GM03348 (cell line): ENCODE data around the gene SYF2.
"Not testable (repeated sequence)": the region's sequence is repeated elsewhere in the genome, so short reads cannot be mapped to it uniquely, and the experiment has no call there.

Source experiments
- DNase-seq: peaks from one replicate; pipeline ENCODE4 v3.0.0; 2012; ENCODE audit warnings: low spot score

Gene SYF2

GRCh38 chr1:25232027-25232865 is at the start of gene SYF2:
SYF2 (minus strand) TSS chr1:25232502; CDS start chr1:25232467, 35 bp downstream.
- DNase-seq = peak; percentile 95

DNA sequence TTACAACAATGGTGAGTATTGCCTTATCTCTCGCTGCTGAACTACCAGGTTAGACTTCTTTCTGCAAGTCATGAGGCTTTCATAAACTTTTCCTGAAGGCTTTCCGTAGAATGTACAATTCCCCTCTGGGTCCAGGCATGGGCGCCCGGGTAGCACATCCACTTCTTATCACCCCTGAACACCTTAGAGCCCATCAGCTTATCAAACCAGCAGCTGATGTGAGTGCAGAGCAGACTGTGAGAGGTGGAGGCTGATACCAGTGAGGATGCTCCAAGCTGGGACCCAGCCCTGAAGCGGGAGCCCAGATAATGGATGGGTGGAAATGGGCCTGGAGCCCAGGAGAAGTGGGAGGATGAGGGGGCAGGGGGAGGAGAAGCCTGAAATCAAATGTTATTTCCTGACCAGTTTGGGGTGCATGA is 47.4 kb upstream of the SYF2 start:
- not testable (repeated sequence) for DNase-seq

DNA sequence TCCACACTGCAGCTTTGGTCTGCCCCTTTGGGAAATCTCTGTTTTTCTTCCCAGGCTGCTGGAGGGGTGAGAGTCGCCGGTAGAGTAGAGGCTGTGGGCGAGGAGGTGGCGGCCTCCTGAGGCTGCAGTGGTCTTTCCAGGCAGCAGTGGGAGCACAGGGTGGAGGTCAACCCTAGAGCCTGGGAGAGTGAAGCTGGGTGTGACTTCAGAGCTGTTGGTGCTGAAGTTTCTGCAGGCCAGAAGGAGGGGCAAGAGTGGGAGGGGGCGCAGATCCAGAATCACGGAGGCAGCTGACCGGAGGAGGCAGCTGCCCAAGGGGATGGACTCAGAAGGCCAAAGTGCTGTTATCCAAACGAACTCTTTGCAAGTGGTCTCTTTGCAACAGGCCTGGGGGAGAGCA is 46.5 kb upstream of the SYF2 start:
- not testable (repeated sequence) for DNase-seq

GRCh38 chr1:25278358-25278757 is 46.1 kb upstream of the SYF2 start:
- DNase-seq = not testable (repeated sequence)

GRCh38 chr1:25277295-25277694 is 45.0 kb upstream of the SYF2 start:
- not testable (repeated sequence) for DNase-seq

GRCh38 chr1:25275648-25276047 is 43.3 kb upstream of the SYF2 start:
- DNase-seq = not testable (repeated sequence)

GRCh38 chr1:25272238-25272637 is 39.9 kb upstream of the SYF2 start, which contains the start of gene RHD:
RHD (plus strand) TSS chr1:25272509; CDS start chr1:25272548, 39 bp downstream.
- DNase-seq = not testable (repeated sequence)

- DNase-seq = not testable (repeated sequence)
These were observed 36.0 kb upstream of the SYF2 start for GRCh38 chr1:25268143-25268760.

GRCh38 chr1:25267288-25268142 is 35.2 kb upstream of the SYF2 start:
- peak; percentile 36 for DNase-seq

DNA sequence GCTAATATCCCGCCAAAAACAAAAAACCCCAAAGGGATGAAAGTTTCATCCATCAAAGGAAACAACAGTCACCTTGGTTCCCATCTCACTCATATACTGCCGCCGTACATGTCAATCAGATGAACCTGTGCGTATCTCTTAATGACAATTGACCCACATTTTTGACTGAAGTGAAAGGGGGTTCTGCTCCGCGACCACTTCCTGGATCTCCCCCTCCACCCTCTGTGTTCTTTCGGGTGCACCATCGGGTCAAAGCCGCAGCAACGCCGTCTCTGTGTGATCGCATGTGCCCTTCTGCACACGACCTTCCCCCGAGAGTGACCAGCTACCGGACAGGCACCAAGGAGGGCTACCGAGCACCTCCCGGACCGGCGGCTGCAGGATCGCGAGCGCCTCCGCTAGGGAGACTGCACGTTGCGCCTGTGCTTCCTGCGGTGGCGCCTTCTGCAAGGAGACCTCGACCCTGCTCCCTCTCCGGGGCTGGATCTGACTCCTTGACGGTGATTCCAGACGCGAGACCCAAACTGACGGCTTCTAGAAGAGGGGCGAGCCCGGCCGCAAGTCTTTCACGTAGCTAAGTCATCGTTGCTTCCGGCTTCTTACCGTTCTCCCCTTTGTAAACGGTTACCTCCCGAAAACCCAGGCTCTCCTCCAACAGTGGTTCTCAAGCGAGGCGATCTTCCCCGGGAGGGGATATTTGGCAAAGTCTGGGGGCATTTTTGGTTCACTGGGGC is 34.4 kb upstream of the SYF2 start:
- not testable (repeated sequence) for DNase-seq

- DNase-seq = not testable (repeated sequence)
These were observed 28.0 kb upstream of the SYF2 start for GRCh38 chr1:25260336-25260735.

- DNase-seq = not testable (repeated sequence)
These were observed 27.5 kb upstream of the SYF2 start for GRCh38 chr1:25259813-25260212.

DNA sequence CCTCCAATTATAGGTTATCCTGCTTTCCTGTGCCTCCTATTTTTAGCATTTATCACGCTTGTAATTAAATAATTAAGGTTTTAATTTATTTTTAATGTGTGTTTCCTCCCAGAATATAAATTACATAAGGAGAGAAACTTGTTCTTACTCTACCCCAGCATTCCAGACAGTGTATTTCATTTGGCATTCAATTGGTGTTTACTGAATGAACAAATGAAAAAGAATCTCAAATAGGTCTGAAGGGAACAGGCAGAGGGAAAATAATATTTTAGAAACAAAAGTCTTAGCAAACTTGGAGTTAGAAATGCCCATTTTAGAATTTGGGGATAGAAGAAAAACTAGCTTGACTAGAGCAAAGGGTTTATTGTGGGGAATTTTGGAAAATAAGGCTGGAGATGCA is 24.9 kb upstream of the SYF2 start:
- peak; percentile 52 for DNase-seq

GRCh38 chr1:25256578-25256965 is 24.3 kb upstream of the SYF2 start:
- no peak for DNase-seq

DNA sequence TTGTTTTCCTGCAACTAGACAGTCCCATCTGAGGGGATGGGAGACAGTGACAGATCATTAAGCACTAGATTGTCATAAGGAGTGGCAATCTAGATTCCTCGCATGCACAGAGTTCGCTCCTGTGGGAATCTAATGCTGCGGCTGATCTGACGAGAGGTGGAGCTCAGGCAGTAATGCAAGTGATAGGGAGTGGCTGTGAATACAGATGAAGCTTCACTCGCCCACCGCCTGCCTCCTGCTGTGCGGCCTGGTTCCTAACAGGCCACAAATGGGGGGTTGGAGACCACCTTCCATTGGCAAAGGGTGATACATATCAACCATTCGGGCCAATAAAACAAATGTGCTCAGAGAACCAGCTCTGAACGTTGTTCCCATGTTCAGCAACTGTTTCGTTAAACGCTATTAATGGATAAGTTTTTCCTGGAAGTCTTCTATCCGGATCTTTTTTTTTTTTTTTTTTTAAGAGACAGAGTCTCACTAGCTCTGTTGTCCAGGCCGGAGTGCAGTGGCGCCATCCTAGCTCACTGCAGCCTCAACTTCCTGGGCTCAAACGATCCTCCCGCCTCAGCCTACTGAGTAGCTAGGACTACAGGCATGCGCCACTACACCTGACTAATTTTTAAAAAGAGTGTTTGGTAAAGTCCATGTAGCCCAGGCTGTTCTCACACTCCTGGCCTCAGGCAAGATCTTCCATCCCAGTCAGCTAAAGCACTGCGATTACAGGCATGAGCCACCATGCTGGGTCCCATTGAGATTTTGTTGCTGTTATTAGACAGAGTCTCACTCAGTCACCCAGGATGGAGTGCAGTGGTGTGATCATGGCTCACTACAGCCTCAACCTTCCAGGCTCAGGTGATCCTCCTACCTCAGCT is 23.6 kb upstream of the SYF2 start:
- no peak for DNase-seq

GRCh38 chr1:25253911-25254310 is 21.6 kb upstream of the SYF2 start:
- DNase-seq = peak; percentile 37

DNA sequence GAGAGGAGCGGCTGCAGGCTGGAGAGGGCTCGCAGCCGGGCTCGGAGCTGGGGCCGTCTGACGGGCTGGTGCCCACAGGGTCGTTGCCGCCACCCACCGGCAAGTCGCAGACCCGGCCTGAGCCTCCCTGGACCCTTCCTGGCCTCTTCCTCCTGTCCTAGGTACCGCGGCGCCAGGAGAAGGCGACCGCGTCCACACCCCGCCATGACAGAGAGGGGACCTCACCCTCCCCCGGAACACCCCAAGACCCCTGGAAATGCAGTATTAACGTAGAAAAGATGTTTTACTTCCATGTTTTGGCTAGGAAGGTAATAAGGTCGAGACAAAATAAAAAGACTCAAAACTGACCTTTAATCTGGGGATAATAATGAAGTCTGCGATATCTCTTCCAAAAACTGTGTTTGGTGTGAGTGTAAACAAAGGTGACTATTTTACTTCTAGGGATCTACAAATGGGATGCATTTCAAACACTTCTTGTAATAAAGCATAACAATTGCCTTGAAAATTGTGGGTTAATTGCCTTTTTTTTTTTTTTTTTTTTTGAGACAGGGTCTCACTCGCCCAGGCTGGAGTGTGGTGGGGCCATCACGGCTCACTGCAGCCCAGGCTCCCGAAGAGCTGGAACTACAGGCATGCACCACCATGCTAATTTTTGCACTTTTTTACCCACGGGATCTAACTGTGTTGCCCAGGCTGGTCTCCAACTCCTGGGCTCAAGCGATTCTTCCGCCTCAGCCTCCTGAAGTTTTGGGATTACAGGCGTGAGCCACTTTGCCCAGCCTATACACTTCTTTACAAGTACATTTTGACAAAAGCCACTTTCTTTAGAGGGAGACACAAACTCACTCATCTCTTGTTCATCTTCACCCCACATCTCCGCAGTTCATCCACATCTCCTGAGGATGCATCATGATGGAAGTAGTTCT is 15.8 kb upstream of the SYF2 start:
- DNase-seq = no peak

- peak; percentile 100 for DNase-seq
These were observed 14.9 kb upstream of the SYF2 start, which contains the start of gene RSRP1 for GRCh38 chr1:25247024-25247828. RSRP1 (minus strand) TSS chr1:25247454; CDS start chr1:25246963, 491 bp downstream.
